Epithelial cell of esophagus (primary cell): ENCODE results near the gene RPS6KC1.
"Not testable (repeated sequence)": the region's sequence is repeated elsewhere in the genome, so short reads cannot be mapped to it uniquely, and the experiment has no call there.

Source experiments
- DNase-seq: peaks from one replicate; pipeline ENCODE4 v3.0.0; 2010; ENCODE audit warnings: low read depth
- H3K4me3 ChIP-seq: 2 replicates; pipeline ENCODE4 v1.5.1; 2011; ENCODE audit warnings: mild to moderate bottlenecking, low read length, control low read depth
- CTCF ChIP-seq: IDR thresholded peaks from 2 replicates; pipeline ENCODE4 v1.5.1; 2011; ENCODE audit warnings: low read depth, mild to moderate bottlenecking, low read length, control low read depth, inconsistent platforms; ENCODE audit not compliant: insufficient read depth; ENCODE audit errors: missing control alignments

Gene RPS6KC1

GRCh38 chr1:213179784-213180183 lies 128.7 kb downstream of the RPS6KC1 start:
- no peak for DNase-seq
- TF ChIP-seq CTCF = no peak
- no peak overlapping the region for H3K4me3 ChIP-seq

- H3K4me3 ChIP-seq = no peak overlapping the region
These were observed 129.8 kb downstream of the RPS6KC1 start for GRCh38 chr1:213180833-213181232.

GRCh38 chr1:213183036-213183672 lies 132.1 kb downstream of the RPS6KC1 start:
- no peak for DNase-seq
- H3K4me3 ChIP-seq = no peak overlapping the region
- TF ChIP-seq CTCF = no peak

More at GRCh38 chr1:213180833-213181232, 129.8 kb downstream of the RPS6KC1 start:
- TF ChIP-seq CTCF = no peak
- no peak for DNase-seq

GRCh38 chr1:213186168-213186567 lies 135.1 kb downstream of the RPS6KC1 start:
- H3K4me3 ChIP-seq = no peak overlapping the region
- no peak for TF ChIP-seq CTCF
- no peak for DNase-seq

- DNase-seq = no peak
- TF ChIP-seq CTCF = no peak
- H3K4me3 ChIP-seq = no peak overlapping the region
These were observed 141.0 kb downstream of the RPS6KC1 start for GRCh38 chr1:213192026-213192425.

- no peak overlapping the region for H3K4me3 ChIP-seq
- no peak for DNase-seq
- TF ChIP-seq CTCF = no peak
These were observed 143.3 kb downstream of the RPS6KC1 start for GRCh38 chr1:213194383-213194782.

GRCh38 chr1:213194855-213195254 lies 143.8 kb downstream of the RPS6KC1 start:
- TF ChIP-seq CTCF = no peak
- DNase-seq = no peak
- H3K4me3 ChIP-seq = no peak overlapping the region

GRCh38 chr1:213196328-213197054 lies 145.4 kb downstream of the RPS6KC1 start:
- not testable (repeated sequence) for H3K4me3 ChIP-seq, DNase-seq
